Suprapubic skin (tissue), 3 donors: ENCODE measurements around the gene OPHN1.

Experiments used
- CTCF ChIP-seq, 2 donors: fragments of 200-600 bp in 1 of 2; fragments of 450-650 bp in 1 of 2; sonication (generic) in 1 of 2; IDR thresholded peaks; one replicate each; pipeline ENCODE4 v1.5.1; 2016 to 2019; ENCODE audit warnings: antibody characterized with exemption in 2 of 2, mild to moderate bottlenecking in 1 of 2, moderate library complexity in 1 of 2
- EP300 ChIP-seq: sonication (generic); formaldehyde crosslinking; IDR thresholded peaks from one replicate; pipeline ENCODE4 v1.6.1; 2017; ENCODE audit warnings: antibody characterized with exemption
- POLR2A ChIP-seq, 2 donors: fragments of 450-650 bp; IDR thresholded peaks; one replicate each; pipeline ENCODE4 v1.6.1; 2017; ENCODE audit warnings: antibody characterized with exemption in 2 of 2, mild to moderate bottlenecking in 2 of 2, moderate library complexity in 2 of 2

GRCh38 chrX:68113837-68114572 is 319.3 kb downstream of the OPHN1 start:
- TF ChIP-seq EP300 (no peak), CTCF (IDR thresholded peaks at IDR 0.05) (no peak), POLR2A (IDR thresholded peaks at IDR 0.05) (no peak)
